ENCODE results near the gene KNSTRN. TPM values are rescaled to one million over a fixed set of nuclear protein-coding genes. Genes with fewer than 3 reads are reported as not detected.

KNSTRN gene
- total and polyA plus RNA-seq, 2 of the 13 experiments (the other 11 are each of a cell fraction or from before 2014, with no cell fraction given), result 20.3 to 62.3 TPM

- TF ChIP-seq, protein P1, sequence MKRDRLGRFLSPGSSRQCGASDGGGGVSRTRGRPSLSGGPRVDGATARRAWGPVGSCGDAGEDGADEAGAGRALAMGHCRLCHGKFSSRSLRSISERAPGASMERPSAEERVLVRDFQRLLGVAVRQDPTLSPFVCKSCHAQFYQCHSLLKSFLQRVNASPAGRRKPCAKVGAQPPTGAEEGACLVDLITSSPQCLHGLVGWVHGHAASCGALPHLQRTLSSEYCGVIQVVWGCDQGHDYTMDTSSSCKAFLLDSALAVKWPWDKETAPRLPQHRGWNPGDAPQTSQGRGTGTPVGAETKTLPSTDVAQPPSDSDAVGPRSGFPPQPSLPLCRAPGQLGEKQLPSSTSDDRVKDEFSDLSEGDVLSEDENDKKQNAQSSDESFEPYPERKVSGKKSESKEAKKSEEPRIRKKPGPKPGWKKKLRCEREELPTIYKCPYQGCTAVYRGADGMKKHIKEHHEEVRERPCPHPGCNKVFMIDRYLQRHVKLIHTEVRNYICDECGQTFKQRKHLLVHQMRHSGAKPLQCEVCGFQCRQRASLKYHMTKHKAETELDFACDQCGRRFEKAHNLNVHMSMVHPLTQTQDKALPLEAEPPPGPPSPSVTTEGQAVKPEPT (CRISPR knock-in tag; IDR thresholded peaks at IDR 0.05; ENCODE audit: low read depth), result peak; percentile 97
- TF ChIP-seq SMAD1 (CRISPR knock-in tag; IDR thresholded peaks at IDR 0.05; ENCODE audit: borderline replicate concordance, low read depth) (no peak), ZNF160 (CRISPR knock-in tag; IDR thresholded peaks at IDR 0.05) (peak; percentile 59), CSRNP1 (CRISPR knock-in tag; IDR thresholded peaks at IDR 0.05) (peak; percentile 84), MLLT10 (CRISPR knock-in tag; IDR thresholded peaks at IDR 0.05) (no peak), ZNF333 (CRISPR knock-in tag; IDR thresholded peaks at IDR 0.05; ENCODE audit: borderline replicate concordance) (peak; percentile 81; the same call in 1 of the 2 replicates), HMG20A (CRISPR knock-in tag; IDR thresholded peaks at IDR 0.05; ENCODE audit: borderline replicate concordance) (no peak), LCORL (IDR thresholded peaks at IDR 0.05) (no peak), LCORL (CRISPR knock-in tag; IDR thresholded peaks at IDR 0.05) (peak; percentile 42; the same call in 1 of the 2 replicates), SMYD3 (CRISPR knock-in tag; IDR thresholded peaks at IDR 0.05) (0 out of 2 replicates have a peak, but pooled peaks have one; percentile 68), KAT8 (CRISPR knock-in tag; IDR thresholded peaks at IDR 0.05) (peak; percentile 83), NONO (IDR thresholded peaks at IDR 0.05) (no peak), NONO (CRISPR knock-in tag; conservative IDR thresholded peaks at IDR 0.05) (peak; percentile 66), BHLHE40 (IDR thresholded peaks at IDR 0.05; ENCODE audit: low read length) (peak; percentile 46; the same call in 1 of the 2 replicates)
- TF ChIP-seq, protein P2, sequence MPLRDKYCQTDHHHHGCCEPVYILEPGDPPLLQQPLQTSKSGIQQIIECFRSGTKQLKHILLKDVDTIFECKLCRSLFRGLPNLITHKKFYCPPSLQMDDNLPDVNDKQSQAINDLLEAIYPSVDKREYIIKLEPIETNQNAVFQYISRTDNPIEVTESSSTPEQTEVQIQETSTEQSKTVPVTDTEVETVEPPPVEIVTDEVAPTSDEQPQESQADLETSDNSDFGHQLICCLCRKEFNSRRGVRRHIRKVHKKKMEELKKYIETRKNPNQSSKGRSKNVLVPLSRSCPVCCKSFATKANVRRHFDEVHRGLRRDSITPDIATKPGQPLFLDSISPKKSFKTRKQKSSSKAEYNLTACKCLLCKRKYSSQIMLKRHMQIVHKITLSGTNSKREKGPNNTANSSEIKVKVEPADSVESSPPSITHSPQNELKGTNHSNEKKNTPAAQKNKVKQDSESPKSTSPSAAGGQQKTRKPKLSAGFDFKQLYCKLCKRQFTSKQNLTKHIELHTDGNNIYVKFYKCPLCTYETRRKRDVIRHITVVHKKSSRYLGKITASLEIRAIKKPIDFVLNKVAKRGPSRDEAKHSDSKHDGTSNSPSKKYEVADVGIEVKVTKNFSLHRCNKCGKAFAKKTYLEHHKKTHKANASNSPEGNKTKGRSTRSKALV (CRISPR knock-in tag; IDR thresholded peaks at IDR 0.05), result peak; percentile 91
- TF ChIP-seq, protein P3, sequence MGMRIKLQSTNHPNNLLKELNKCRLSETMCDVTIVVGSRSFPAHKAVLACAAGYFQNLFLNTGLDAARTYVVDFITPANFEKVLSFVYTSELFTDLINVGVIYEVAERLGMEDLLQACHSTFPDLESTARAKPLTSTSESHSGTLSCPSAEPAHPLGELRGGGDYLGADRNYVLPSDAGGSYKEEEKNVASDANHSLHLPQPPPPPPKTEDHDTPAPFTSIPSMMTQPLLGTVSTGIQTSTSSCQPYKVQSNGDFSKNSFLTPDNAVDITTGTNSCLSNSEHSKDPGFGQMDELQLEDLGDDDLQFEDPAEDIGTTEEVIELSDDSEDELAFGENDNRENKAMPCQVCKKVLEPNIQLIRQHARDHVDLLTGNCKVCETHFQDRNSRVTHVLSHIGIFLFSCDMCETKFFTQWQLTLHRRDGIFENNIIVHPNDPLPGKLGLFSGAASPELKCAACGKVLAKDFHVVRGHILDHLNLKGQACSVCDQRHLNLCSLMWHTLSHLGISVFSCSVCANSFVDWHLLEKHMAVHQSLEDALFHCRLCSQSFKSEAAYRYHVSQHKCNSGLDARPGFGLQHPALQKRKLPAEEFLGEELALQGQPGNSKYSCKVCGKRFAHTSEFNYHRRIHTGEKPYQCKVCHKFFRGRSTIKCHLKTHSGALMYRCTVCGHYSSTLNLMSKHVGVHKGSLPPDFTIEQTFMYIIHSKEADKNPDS (CRISPR knock-in tag; IDR thresholded peaks at IDR 0.05), result no peak
Measured at GRCh38 chr15:40367686-40368611, 14.6 kb upstream of the KNSTRN start (continued).
